GM19468 (cell line): ENCODE results near the gene ZNF835.

Source experiments
- ATAC-seq: cut with Tn5 transposase; IDR thresholded peaks from one replicate; pipeline ENCODE4 v1.9.1; 2021; ENCODE audit warnings: mild to moderate bottlenecking, moderate library complexity, moderate number of reproducible peaks; ENCODE audit not compliant: unreplicated experiment; ENCODE audit errors: extremely low read depth

The ZNF835 gene

DNA sequence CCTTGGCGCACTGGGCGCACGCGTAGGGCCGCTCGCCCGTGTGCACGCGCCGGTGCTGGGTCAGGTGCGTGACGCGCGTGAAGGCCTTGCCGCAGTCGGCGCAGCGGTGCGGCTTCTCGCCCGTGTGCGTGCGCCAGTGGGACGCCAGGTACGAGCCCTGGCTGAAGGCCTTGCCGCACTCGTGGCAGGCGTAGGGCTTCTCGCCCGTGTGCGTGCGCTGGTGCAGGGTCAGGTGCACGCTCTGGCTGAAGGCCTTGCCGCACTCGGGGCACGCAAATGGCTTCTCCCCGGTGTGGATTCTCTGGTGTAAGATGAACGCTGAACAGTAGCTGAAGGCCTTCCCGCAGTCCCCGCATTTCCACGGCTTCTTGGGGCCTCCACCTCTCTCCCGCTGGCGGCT is 7.0 kb downstream of the ZNF835 start:
- ATAC-seq = no peak

DNA sequence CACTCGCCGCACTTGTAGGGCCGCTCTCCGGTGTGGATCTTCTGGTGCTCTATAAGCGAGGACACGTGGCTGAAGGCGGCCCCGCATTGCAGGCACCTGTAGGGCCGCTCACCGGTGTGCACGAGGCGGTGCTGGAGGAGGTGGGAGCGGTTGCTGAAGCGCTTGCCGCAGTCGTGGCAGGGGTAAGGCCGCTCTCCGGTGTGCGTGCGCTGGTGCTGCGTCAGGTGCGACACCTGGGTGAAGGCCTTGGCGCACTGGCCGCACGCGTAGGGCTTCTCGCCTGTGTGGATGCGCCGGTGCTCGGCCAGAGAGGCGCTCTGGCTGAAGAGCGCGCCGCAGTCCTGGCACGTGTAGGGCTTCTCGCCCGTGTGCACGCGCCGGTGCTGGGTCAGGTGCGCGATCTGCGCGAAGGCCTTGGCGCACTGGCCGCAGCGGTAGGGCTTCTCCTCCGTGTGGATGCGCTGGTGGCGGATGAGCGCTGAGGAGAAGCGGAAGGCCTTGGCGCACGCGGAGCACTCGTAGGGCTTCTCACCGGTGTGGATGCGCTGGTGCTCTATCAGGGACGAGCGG is 7.5 kb downstream of the ZNF835 start:
- ATAC-seq = no peak

DNA sequence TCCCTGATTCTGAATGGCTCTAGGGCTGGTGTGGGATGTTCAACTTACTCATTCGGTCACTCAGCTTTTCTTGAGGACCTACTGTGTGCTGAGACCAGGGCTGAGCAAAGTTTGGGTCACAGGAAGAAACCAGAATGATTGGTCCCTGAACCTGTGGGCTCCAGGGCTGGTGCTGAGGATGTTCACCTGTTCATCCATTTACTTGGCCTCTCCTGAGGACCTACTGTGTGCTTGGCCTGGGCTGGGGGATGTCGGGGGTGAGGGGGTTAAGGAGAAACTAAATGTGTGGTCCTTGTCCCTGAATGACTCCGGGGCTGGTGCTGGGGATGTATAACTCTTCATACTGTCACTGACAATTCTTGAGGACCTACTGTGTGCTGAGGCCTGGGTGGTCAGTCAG is 10.3 kb downstream of the ZNF835 start:
- ATAC-seq = no peak

GRCh38 chr19:56660381-56661107 is 11.0 kb downstream of the ZNF835 start:
- ATAC-seq = no peak

DNA sequence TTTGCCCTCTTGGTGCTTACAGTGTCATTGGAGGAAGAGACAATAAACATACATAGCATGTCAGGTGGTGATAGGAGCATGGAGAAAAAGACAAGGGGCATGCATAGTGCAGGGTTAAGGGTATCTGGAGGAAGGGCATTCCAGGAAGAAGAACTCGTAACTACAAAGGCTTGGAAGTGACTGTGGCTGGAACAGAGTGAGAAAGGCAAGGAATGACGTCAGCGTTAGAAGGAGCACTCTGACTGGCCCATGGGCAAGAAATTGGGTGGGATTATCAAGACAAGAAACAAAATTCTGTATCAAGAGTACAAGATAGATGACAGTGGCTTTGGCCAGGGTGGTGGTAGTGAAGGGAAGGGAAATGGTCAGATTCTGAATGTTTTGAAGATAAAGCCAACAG is 17.4 kb downstream of the ZNF835 start:
- no peak for ATAC-seq

DNA sequence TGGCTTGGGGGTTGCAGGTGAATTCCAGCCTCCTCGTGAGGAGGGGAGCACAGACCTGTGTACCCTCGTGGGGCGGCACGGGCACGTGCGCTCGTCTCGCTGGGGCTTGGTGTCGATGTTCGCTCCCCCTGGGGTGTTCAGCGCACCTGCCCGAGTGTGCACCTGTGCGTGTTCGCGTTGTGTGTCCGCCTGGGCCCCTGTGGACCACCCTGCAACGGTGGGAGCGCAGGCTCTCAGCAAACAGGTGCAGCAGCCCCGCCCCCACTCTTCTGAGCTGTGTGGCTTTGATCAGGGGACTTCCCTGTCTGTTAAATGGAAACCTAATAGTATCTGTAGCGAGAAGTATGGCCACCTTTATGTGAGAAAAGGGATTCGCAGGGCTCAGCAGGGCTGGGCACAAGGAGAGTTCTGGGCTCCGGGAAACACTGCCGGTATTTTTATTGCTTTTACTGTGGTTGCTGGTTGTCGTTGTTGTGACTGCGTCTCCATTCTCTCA is 28.0 kb downstream of the ZNF835 start:
- ATAC-seq = no peak

DNA sequence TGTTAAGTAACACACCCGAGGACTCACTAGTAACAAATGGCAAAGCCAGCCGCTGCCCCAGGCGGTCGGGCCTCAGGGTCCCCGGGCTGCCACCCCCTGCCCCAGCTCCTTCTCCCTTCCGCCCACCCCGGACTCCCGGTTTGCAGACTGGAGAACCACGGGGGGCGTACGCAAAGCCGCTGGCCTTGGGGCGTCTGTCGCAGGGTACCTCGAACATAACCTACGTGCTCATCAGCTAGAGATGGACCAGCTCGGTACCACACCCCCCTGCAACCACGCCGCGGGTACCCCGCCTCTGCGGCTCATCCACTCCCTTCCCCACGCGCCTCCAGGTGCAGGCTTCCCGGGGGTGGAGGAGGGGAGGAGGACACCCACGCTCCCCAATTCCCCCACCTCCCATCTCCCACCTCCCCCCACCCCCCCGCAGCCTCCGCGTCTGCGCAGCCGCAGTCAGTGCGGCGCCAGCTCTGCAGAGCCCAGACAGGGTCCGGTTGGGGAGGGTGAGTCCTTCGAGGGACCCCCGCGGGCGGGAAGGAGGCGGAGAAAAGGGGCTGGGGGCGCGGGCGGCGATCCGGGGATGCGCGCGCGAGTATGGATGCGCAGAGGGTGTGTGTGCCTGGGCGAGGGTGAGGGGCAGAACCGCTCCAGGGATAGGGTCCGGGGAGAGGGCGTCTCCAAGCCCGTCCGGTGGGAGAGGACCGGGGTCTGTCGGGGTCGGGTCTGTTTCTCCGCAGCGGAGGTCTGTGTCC is 28.7 kb downstream of the ZNF835 start, which contains the start of gene SMIM17:
TSS of gene SMIM17 (plus strand) at position 449 of the 749 bp plus-strand sequence. CDS start 2,509 bp downstream, outside the sequence.
- no peak for ATAC-seq

GRCh38 chr19:56639217-56639616 is 32.3 kb downstream of the ZNF835 start:
- ATAC-seq = no peak

DNA sequence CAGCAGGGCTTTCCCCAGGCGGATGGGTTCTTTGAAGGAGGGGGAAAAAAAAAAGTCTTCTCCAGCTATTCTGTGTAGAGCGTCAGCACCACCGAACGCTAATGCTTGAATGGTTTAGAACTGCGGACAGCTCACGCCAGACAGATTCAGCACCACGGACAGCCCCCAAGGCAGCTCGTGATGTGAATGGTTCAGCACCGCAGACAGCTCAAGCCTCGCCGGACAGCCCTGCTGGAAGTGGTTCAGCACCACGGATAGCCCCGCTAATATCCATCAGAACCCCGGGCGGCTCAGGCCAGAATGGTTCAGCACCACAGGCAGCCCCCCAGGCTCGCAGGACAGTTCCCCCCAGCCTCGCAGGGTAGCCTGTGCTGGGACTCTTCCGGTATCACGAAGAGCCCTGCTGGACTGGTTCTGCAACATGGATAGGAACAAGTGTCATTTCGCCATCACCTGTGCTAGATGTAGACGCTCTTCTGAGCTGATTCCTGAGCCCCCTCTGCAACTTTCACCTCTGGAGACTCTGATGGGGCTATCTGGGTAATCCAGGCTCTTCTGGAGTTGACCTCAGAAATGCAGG is 33.5 kb downstream of the ZNF835 start:
- ATAC-seq = no peak

DNA sequence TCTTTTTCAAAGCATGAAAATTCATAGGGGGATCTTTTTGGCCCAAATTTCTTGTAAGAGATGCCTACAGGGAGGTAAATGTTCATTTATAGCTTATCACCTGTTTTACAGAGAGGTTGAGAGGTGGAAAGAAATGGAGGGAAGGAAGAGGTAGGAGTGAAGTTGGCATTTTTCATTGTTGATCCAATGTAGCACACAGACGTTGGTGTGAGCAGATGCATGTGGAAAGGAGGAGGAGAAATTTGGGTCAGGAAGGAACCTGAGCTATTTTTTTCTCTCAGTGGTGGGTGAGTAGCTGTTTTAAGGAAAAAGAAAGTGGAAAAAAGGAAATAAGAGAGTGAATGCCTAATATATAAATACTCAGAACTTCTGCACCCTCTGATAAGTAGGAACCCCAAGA is 38.5 kb downstream of the ZNF835 start:
- no peak for ATAC-seq

DNA sequence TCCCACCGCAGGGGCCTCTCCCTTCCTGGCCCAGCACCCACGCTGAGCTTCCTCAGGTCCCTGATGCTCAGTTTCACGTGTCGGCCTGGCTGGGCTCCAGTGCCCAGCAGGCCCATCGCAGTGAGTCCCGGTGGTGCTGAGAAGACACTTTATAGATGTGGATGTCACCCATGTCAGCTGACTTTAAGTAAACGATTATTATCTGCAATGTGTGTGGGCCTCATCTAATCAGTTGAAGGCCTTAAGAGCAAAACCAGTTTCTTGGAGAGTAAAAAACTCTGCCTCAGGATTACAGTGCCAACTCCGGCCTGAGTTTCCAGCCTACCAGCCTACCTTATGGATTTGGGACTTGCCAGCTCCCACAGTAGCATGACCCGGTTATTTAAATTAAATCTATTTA is 45.8 kb downstream of the ZNF835 start:
- ATAC-seq = no peak

DNA sequence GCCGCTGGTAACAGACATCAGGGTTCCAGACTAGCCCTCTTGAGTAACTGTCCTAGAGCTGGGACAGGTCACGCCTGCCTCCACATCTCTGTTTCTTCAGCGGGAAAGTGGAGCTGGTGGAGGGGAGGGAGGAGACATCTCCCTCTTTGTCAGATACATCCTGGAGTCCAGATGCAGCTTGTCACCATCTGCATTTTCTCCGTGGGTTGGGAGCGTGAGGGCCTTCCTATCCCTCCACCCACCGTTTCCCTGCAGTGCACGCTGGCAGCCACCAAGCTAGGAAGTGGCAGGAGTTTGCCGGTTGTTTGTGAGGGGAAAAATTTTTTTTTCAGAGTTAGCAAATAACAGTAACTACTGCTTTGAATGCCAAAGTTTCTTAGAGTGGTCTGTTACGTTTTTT is 48.6 kb downstream of the ZNF835 start:
- no peak for ATAC-seq

GRCh38 chr19:56622374-56622773 is 49.2 kb downstream of the ZNF835 start:
- ATAC-seq = no peak

GRCh38 chr19:56619121-56619520 is 52.4 kb downstream of the ZNF835 start:
- no peak for ATAC-seq

- ATAC-seq = no peak
Observed at GRCh38 chr19:56617531-56617930, 54.0 kb downstream of the ZNF835 start.

DNA sequence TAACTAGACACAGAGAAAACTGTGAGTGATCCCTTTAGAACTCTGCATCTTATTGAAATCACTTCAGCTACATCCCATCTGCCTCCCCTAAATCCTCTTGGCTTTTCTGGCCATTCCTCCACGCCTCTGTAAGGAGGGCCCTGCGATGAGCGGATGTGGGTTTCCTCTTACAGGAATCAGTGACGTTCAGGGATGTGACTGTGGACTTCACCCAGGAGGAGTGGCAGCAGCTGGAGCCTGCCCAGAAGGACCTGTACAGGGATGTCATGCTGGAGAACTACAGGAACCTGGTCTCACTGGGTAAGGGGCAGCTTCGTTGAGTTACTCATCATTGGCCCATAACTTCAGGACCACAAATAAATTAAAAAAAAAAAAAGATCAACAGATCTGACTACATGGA is 57.9 kb downstream of the ZNF835 start:
- no peak for ATAC-seq

- ATAC-seq = no peak
Observed at GRCh38 chr19:56612737-56613136, 58.8 kb downstream of the ZNF835 start.
